Esophagus muscularis mucosa (tissue), 3 donors: ENCODE data around the gene EDDM3A.

Experiments
- CTCF ChIP-seq, 3 experiments: fragments of 200-600 bp in 2 of 3; fragments of 450-650 bp in 1 of 3; sonication (generic) in 2 of 3; IDR thresholded peaks; one replicate each; pipeline ENCODE4 v1.5.1; 2017 to 2019; ENCODE audit warnings: antibody characterized with exemption in 3 of 3, mild to moderate bottlenecking in 2 of 3, moderate library complexity in 1 of 3
- POLR2A ChIP-seq: fragments of 450-650 bp; IDR thresholded peaks from one replicate; pipeline ENCODE4 v1.6.1; 2017; ENCODE audit warnings: antibody characterized with exemption, moderate library complexity, mild to moderate bottlenecking, low read depth
- POLR2AphosphoS5 ChIP-seq, 2 donors: sonication (generic); formaldehyde crosslinking; IDR thresholded peaks; one replicate each; pipeline ENCODE4 v1.6.1; 2017; ENCODE audit warnings: antibody characterized with exemption in 2 of 2

DNA sequence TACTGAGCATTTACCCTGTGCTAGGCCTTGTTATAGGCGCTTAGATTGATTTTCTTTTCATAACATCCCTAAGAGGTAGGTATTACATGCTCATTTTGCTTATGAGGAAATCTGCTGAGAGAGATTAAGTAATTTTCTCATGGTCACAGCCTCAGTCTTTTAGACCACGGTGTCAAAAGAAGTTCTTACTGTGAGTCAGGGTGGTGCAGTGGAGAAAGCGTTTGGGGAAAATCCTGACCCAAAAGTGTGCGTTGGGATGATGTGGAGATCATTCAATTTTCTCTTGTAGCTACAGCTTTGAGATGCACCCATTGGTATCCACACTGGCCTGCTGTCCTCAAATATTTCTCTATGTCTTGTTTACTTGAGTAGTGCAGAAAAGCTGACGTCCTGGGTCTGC is 48.9 kb upstream of the EDDM3A start:
- TF ChIP-seq CTCF (IDR thresholded peaks at IDR 0.05) (no peak), POLR2A (no peak), POLR2AphosphoS5 (IDR thresholded peaks at IDR 0.05) (no peak)
